Measurements from ENCODE around the gene MAGI2. TPM values are rescaled to one million over a fixed set of nuclear protein-coding genes. Genes with fewer than 3 reads are reported as not detected.

MAGI2 gene
- polyA plus RNA-seq, 3 donors, result 0.03 to 0.11 TPM; not detected in 1

DNA sequence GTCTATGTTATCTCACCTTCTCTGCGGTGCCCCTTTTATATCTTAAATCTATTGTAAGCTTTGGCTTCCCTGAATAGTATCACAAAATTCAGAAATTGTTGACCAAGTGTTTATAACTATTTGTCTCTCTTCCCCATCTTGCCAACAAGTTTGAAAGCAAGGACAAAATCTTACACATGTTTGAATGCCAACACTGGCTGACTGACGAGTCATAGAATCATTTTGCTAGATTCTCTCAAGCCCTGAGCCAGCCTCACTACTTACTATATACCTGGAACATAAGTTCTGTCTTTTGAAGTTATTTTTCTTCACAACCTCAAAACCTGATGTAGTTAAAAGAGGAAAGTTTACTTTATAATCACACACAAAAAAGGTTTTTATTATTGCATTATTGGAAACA is 954.2 kb downstream of the MAGI2 start:
- Histone ChIP-seq H3K4me2 (replicated peaks; ENCODE audit: extremely low read depth, low read length, poor library complexity, severe bottlenecking) (no peak overlapping the region), H3K4me3 (replicated peaks in 1 of 3; ENCODE audit: low read depth in 2 of 3, low read length in 3 of 3) (no peak overlapping the region), H3K27me3 (ENCODE audit: control insufficient read depth in 2 of 2, insufficient read depth in 2 of 2, low read length in 2 of 2) (no peaks in the 10 kb centered on the region), H3K79me2 (ENCODE audit: insufficient read depth, low read length) (no peaks in the 10 kb centered on the region), H3K27ac (ENCODE audit: low read depth in 1 of 2, low read length in 2 of 2) (no peak overlapping the region), H4K20me1 (ENCODE audit: insufficient read depth, low read length) (no peaks in the 10 kb centered on the region), H3K36me3 (replicated peaks in 1 of 2; ENCODE audit: control insufficient read depth in 1 of 2, insufficient read depth in 2 of 2, low read length in 2 of 2) (no peaks in the 10 kb centered on the region), H3K9ac (ENCODE audit: insufficient read depth, low read length, poor library complexity, severe bottlenecking) (no peak overlapping the region), H3K9me3 (replicated peaks in 1 of 2; ENCODE audit: control insufficient read depth in 1 of 2, insufficient read depth in 1 of 2, low read length in 2 of 2) (no peaks in the 10 kb centered on the region), H2AFZ (ENCODE audit: insufficient read depth, low read depth, low read length, poor library complexity, severe bottlenecking) (no peak overlapping the region), H3K4me1 (ENCODE audit: control insufficient read depth in 1 of 2, insufficient read depth in 2 of 2, low read length in 2 of 2) (no peaks in the 10 kb centered on the region)
- WGBS (ENCODE audit: insufficient coverage), result no CpG with 5 or more reads among the region's 2 CpGs
- Mint-ChIP-seq H3K9me3 (peaks cover 0 to 3% (median 0%) of the 10 kb centered on the region in 7 donors), H3K4me1 (no peaks in the 10 kb centered on the region), H3K4me3 (no peak overlapping the region), H3K27me3 (ENCODE audit: low read depth in 3 of 3) (peaks cover 0 to 1% (median 0%) of the 10 kb centered on the region in 3 donors), H3K36me3 (no peaks in the 10 kb centered on the region), H3K27ac (no peak overlapping the region)
- no peak for DNase-seq
- intact Hi-C loops (cut with micrococcal nuclease), result no loop called here
- TF ChIP-seq, protein P1, sequence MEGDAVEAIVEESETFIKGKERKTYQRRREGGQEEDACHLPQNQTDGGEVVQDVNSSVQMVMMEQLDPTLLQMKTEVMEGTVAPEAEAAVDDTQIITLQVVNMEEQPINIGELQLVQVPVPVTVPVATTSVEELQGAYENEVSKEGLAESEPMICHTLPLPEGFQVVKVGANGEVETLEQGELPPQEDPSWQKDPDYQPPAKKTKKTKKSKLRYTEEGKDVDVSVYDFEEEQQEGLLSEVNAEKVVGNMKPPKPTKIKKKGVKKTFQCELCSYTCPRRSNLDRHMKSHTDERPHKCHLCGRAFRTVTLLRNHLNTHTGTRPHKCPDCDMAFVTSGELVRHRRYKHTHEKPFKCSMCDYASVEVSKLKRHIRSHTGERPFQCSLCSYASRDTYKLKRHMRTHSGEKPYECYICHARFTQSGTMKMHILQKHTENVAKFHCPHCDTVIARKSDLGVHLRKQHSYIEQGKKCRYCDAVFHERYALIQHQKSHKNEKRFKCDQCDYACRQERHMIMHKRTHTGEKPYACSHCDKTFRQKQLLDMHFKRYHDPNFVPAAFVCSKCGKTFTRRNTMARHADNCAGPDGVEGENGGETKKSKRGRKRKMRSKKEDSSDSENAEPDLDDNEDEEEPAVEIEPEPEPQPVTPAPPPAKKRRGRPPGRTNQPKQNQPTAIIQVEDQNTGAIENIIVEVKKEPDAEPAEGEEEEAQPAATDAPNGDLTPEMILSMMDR (IDR thresholded peaks at IDR 0.05), result no peak

DNA sequence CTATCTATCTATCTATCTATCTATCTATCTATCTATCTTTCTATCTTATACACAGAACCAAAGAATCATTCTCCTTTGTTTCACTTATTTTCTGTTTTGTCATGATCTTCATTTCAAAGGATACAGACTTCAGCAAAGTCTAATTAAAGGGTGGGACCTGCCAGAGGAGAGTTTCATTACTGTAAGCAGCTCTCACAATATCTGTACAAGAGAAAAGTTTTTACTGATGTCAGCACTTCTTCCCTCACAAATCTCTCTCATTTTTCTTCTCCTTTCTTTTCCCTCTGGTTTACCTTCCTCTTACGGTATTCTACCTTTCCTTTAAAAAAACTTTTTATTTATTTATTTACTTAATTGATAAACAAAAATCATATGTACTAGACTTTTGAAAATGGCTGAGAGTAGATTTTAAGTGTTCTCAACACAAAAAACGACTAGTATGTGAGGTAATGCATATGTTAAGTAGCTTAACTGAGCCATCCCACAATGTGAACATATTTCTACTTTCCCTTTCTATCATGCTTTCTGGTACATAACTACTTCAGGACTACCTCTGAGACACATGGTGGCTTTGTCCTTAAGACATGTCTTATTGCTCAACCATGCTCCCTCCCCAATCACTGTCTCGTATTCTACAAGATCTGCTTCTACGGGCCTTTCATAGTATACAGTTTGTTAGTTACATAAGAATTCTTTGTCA is 955.6 kb downstream of the MAGI2 start:
- Histone ChIP-seq H4K20me1 (ENCODE audit: insufficient read depth, low read length) (no peaks in the 10 kb centered on the region), H3K4me1 (ENCODE audit: control insufficient read depth in 1 of 2, insufficient read depth in 2 of 2, low read length in 2 of 2) (no peaks in the 10 kb centered on the region), H3K4me2 (replicated peaks; ENCODE audit: extremely low read depth, low read length, poor library complexity, severe bottlenecking) (no peak overlapping the region), H3K9ac (ENCODE audit: insufficient read depth, low read length, poor library complexity, severe bottlenecking) (no peak overlapping the region), H3K9me3 (replicated peaks in 1 of 2; ENCODE audit: control insufficient read depth in 1 of 2, insufficient read depth in 1 of 2, low read length in 2 of 2) (no peaks in the 10 kb centered on the region), H3K79me2 (ENCODE audit: insufficient read depth, low read length) (no peaks in the 10 kb centered on the region), H3K27me3 (ENCODE audit: control insufficient read depth in 2 of 2, insufficient read depth in 2 of 2, low read length in 2 of 2) (no peaks in the 10 kb centered on the region), H3K4me3 (replicated peaks in 1 of 3; ENCODE audit: low read depth in 2 of 3, low read length in 3 of 3) (no peak overlapping the region), H2AFZ (ENCODE audit: insufficient read depth, low read depth, low read length, poor library complexity, severe bottlenecking) (no peak overlapping the region), H3K36me3 (replicated peaks in 1 of 2; ENCODE audit: control insufficient read depth in 1 of 2, insufficient read depth in 2 of 2, low read length in 2 of 2) (no peaks in the 10 kb centered on the region), H3K27ac (ENCODE audit: low read depth in 1 of 2, low read length in 2 of 2) (no peak overlapping the region)
- Mint-ChIP-seq H3K27me3 (ENCODE audit: low read depth in 3 of 3) (peaks cover 0 to 1% (median 0%) of the 10 kb centered on the region in 3 donors), H3K27ac (no peak overlapping the region), H3K4me3 (no peak overlapping the region), H3K9me3 (peaks cover 0 to 3% (median 0%) of the 10 kb centered on the region in 7 donors), H3K4me1 (no peaks in the 10 kb centered on the region), H3K36me3 (no peaks in the 10 kb centered on the region)
- WGBS (ENCODE audit: insufficient coverage), result no CpG with 5 or more reads among the region's 4 CpGs
- intact Hi-C loops (cut with micrococcal nuclease), result no loop called here
- TF ChIP-seq, protein P1 (IDR thresholded peaks at IDR 0.05), result no peak
- no peak for DNase-seq

Data from CD14-positive monocyte (primary cell).